ENCODE results near the gene SYDE1.
"Not testable (repeated sequence)": the region's sequence is repeated elsewhere in the genome, so short reads cannot be mapped to it uniquely, and the experiment has no call there.

SYDE1 gene, protein sequence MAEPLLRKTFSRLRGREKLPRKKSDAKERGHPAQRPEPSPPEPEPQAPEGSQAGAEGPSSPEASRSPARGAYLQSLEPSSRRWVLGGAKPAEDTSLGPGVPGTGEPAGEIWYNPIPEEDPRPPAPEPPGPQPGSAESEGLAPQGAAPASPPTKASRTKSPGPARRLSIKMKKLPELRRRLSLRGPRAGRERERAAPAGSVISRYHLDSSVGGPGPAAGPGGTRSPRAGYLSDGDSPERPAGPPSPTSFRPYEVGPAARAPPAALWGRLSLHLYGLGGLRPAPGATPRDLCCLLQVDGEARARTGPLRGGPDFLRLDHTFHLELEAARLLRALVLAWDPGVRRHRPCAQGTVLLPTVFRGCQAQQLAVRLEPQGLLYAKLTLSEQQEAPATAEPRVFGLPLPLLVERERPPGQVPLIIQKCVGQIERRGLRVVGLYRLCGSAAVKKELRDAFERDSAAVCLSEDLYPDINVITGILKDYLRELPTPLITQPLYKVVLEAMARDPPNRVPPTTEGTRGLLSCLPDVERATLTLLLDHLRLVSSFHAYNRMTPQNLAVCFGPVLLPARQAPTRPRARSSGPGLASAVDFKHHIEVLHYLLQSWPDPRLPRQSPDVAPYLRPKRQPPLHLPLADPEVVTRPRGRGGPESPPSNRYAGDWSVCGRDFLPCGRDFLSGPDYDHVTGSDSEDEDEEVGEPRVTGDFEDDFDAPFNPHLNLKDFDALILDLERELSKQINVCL

DNA sequence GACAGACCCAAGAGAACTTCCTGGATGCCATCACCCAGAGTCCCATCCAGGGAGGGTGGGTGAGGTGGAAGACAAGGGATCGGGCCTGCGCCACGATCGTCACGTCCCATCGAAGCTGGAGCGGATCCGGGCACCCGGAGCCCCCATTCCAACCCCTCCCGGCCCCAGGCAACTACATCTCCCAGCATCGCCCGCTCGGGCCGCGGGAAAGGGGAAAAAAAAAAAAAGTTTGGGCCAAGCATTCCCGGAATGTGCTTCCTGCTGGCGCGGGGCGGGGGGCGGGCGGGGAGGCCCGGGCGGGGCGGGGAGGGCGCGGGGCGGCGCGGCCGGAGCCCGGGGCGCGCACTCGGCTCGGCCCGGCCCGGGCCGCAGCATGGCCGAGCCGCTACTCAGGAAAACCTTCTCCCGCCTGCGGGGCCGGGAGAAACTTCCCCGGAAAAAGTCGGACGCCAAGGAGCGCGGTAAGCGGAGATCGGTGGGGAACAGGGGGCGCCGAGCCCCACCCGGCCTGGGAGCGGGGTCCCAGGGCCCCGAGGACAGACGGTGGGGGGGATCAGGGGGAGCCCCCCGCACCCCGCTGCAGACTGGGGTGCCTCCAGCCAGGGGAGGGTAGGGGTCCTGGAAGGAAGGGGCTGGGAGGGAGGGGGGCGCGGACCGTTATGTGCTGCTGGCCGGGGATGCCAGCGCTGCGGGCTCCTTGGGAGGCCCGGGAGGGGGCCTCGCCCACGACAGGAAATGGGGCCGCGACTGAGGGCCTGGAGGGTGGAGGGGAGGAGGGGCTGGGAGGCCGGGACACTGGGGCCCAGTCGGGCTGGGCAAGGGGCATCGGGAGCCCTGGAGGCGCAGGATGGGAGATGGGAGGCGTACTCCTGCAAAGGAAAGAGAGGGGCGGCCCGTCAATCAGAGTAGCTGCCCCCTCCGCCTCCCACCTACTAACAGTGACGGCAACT lies at the start of gene SYDE1:
Gene SYDE1, plus strand, starts transcription at position 341 of the 950 bp plus-strand sequence. Its CDS starts 33 bp downstream, at position 374.
- DNase-seq, result no peak

DNA sequence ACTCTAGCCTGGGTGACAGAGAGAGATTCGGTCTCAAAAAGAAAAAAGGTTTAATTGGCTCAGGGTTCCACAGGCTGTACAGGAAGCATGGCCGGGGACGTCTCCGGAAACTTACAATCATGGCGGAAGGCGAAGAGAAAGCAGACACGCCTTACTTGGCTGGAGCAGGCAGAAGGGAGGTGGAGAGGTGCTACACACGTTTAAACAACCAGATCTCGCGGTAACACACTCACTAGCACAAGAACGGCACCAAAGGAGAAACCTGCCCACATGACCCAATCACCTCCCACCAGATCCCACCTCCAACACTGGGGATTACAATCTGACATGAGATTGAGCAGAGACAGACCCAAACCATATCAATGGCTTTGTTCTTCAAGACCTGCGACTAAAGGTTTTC lies 45.2 kb upstream of the SYDE1 start:
- DNase-seq, result no peak

DNA sequence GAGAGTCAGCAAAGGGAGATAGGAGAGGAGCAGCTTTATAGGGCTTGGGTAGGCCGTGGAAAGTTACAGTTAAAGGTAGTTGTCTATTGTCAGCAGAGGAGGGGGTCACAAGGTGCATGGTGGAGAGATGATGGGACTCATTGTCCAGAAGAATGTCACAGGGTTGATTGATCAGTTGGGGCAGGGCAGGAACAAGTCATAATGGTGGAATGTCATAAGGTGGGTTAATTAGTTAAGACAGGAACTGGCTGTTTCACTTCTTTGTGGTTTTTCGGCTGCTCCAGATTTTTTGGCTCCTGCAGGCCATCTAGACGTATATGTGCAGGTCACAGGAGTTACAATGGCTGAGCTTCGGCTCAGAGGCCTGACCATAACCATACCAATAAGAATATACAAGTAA lies 36.8 kb upstream of the SYDE1 start:
- DNase-seq, result not testable (repeated sequence)

DNA sequence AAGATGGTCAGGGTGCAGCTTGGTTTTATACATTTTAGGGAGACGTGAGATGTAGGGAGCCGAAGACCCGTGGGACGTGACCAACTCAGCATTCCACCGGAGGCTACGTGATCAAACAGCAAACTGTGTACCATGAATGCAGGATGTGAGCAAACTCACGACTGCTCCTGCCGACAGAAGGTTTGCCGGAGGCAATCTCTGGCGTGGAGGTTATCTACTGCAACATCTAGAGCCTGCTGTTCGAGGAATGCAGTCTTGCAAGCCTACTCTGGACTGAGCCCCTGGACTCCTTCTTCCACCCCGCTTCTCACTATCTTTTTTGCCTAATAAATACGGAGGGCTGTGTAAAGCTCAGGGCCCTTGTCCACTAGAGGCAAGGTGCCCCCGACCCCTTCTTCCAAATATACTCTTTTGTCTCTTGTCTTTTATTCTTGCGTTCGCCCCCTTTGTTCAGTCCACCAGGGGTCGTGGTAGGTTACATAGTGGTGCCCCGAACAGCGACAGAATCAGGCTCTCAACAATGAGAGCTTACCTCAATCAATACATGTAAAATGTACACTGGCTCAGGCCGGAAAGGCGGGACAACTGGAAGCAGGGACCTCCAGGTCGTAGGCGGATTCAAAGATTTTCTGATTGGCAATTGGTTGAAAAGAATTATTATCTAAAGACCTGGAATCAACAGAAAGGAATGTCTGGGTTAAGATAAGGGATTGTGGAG lies 34.1 kb upstream of the SYDE1 start:
- DNase-seq, result no peak

DNA sequence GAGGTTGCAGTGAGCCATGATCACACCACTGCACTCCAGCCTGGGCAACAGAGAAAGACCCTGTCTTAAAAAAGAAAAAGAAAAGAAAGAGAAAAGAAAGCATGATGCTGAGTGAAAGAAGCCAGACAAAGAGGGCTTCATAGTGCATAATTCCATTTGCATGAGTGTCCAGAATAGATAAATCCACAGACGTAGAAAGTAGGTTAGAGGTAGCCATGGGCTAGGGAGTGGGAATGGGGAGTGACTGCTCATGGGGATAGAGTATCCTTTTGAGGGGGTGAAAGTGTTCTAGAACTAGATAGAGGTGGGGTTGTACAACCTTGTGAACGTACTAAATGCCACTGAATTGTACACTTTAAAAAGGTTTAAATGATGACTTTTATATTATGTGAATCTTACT lies 32.8 kb upstream of the SYDE1 start:
- DNase-seq, result no peak

DNA sequence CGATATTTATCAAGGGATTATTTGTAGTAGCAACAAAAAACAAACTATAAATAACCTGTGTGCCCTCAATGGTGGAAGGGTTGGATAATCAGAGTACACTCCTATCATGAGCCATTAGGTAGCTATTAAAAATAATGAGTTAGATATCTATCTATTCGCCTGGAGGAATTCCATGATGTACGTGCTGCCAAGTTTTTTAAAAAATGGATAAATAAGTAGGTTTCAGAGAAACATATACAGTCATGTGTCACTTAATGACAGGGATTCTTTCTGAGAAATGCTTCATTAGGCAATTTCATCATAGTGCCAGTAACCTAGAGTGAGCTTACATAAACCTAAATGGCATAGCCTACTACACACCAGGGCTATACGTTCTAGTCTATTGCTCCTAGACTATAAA lies 31.4 kb upstream of the SYDE1 start:
- no peak for DNase-seq

DNA sequence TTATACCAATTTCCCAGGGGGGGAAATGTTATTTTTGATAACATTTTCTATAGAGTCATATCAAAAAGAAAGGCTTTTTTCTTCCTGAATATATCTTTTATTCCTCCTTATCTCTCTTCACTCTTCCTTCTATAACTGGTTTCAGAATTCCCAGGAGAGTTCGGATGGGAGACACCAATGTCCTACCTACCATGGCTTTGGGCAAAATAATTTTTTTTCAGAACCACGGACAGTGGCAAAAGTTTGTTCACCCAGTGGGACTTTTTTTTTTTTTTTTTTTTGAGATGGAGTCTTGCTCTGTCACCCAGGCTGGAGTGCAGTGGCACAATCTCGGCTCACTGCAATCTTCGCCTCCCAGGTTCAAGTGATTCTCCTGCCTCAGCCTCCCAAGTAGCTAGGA lies 27.2 kb upstream of the SYDE1 start:
- DNase-seq, result not testable (repeated sequence)

DNA sequence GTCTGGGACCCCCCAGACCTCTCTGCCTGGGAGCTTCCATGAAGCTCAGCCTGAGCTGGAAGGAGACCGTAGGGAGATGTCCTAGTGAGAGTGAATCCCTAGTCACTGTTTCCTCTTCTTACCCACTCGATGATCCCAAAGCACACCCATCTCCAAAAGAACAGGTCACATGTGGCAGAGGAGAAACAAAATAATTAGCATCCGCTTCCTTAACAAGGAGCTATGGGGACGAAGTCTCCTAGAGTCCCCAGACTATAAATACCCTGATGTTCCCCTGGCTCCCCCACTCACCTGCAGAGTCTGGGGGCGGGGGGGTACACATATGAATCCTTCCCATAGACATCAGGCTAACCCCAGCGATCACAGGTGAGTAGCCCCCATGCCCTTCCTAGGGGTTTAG lies 25.3 kb upstream of the SYDE1 start, which contains the start of gene OR1I1:
Gene OR1I1, plus strand, starts transcription at position 301 of the 400 bp plus-strand sequence. CDS start 4,855 bp downstream, outside the sequence.
- no peak for DNase-seq

DNA sequence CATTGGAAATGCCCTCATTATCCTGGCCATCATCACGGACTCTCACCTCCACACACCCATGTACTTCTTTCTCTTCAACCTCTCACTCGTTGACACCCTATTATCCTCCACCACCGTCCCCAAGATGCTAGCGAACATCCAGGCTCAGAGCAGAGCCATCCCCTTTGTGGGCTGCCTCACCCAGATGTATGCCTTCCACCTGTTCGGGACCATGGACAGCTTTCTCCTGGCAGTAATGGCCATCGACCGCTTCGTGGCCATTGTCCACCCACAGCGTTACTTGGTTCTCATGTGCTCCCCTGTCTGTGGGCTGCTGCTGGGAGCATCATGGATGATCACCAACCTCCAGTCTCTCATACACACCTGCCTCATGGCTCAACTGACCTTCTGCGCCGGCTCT lies 20.0 kb upstream of the SYDE1 start:
- DNase-seq, result no peak

DNA sequence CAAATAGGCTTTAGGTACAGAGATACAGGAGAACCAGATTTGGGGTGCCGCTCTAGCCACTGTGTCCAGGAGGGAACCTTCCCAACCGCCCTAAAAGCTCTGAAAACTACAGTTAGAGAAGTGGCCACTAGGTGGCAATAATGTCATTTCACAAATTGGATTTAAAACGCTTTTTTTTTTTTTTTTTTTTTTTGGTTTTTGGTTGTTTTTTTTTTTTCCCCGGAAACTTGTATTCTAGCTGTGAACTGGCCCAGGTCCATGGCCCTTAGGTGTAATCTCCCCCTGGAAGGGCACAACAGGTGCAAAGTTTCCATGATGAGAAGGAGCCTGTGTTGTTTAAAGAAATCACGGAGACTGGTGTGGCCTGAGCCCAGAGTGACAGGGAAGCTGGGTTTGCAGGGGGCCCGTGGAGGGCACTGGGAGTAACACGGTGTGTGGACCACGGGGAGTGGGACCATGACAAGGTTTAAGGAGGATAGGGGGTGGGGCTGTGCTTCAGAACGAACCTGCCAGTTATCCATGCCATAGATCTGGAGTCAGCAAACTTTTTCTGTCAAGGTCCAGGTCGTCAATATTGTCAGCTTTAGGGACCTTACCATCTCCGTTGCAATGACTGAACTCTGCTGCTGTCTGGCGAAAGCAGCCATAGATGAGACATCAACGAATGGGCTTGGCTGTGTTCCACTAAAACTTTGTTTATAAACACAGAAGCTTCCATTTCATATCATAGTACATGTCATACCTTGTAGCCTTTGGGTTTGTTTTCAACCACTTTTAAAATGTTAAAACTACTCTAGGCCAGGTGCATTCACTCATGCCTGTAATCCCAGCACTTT lies 15.1 kb upstream of the SYDE1 start:
- peak in 1 of 2 experiments; percentile 19 for DNase-seq

DNA sequence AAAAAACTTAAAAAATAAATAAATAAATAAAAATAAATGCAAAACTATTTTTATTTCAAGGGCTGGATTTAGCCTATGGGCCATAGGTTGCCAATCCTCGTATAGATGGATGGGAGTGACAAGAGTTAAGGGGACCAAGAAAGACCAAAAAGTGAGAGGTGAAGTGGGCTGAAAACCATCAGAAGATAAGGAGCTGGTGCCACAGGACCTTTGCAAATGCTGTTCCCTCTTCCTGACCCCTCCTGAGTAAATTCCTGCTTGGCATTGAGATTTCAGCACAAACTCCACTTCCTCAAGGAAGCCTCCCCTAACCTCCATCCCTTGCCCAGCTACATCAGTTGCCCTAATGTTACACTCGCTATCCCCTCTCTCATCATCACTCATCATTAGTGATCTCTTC lies 14.2 kb upstream of the SYDE1 start:
- DNase-seq, result no peak

DNA sequence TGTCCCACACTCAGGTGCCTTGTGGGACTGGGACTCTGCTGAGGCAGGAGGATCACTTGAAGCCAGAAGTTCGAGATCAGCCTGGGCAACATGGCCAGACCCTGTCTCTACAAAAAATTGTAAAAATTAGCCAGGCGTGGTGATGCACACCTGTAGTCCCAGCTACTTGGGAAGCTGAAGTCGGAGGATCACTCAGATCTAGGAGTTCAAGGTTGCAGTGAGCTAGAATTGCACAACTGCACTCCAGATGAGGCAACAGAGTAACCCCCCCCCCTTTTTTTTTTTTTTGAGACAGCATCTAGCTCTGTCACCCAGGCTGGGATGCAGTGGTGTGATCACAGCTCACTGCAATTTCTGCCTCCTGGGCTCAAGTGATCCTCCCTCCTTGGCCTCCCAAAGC lies 11.0 kb upstream of the SYDE1 start:
- DNase-seq, result no peak

DNA sequence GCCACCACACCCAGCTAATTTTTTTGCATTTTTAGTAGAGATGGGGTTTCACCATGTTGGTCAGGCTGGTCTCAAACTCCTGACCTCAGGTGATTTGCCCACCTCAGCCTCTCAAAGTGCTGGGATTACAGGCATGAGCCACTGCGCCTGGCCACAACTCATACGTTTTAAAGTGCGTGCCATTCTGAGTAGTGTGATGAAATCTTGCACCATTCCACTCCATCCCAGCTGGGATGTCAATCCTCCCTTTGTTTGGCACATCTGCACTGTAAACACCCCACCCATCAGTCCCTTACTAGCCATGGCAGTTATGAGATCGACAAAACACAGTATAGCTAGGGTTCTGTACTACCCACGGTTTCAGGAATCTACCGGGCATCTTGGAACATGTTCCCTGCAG lies 9.2 kb upstream of the SYDE1 start:
- DNase-seq, result not testable (repeated sequence)

DNA sequence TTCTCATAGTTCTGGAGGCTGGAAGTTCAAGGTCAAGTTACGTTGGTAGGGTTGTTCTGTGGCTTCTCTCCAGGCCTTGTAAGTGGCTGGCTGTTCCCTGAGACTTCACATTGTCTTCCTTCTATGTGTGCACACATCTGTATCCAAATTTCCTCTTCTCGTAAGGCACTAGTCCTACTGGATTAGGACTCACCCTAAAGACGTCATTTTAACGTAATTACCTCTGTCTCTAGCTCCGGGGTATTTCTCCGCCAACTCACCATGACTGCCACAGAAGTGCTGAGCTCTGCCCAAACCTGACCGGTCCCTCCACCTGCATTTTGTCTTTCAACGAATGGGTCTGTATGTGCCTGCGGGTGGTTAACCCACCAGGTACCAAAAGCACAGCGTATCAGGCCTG lies 8.7 kb upstream of the SYDE1 start:
- DNase-seq, result no peak

DNA sequence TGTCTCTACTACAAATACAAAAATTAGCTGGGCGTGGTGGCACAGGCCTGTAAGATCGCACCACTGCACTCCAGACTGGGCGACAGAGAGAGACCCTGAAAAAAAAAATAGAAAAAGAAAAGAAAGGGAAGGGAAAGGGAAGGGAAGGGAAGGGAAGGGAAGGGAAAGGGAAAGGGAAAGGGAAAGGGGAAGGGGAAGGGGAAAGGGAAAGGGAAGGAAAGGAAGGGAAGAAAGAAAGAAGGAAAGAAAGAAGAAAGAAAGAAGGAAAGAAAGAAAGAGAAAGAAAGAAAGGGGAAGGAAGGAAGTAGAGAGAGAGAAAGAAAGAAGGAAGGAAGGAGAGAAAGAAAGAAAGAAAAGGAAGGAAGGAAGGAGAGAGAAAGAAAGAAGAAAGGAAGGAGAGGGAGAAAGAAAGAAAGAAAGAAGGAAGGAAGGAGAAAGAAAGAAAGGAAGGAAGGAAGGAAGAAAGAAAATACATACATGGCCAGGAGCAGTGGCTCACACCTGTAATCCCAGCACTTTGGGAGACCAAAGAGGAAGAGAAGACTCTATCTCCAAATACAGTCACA lies 8.1 kb upstream of the SYDE1 start:
- DNase-seq, result no peak

DNA sequence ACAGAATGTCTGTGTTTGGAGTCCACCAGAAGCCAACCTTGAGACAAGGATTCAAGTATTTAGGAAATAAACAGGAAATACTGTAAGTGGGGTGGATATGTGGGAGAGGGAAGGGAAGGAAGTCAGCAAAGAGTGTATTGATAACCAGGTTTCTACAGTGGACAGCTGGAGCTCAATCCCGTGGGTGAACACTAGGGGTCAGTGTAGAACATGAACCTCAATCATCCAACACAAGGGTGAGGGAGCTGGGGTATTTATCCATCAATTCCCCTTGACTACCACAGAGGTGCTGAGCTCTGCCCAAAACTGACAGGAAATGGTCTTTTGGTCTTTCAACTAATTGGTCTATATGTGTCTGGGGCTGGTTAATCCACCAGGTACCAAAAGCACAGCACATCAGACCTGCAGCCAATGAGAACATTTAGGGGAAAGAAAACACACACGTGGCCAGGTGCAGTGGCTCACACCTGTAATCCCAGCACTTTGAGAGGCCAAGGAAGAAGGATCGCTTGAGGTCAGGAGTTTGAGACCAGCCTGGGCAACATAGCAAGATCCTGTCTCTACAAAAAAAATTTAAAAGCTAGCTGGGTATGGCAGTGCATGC lies 5.6 kb upstream of the SYDE1 start:
- DNase-seq, result peak; percentile 48 to 60

DNA sequence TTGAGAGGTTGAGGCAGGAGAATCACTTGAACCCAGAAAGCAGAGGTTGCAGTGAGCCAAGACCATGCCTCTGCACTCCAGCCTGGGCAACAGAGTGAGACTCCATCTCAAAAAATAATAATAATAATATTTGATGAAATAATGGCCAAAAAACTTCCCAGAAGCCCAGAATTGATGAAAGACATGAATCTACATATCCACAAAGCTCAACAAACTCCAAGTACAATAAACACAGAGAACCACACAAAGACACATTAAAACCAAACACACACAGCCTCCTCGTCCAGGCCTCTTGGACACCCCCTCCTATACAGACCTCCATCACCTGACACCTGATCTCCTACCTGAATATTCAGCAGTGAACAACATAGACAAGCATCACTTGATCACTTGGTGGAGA lies 3.2 kb upstream of the SYDE1 start:
- no peak for DNase-seq

DNA sequence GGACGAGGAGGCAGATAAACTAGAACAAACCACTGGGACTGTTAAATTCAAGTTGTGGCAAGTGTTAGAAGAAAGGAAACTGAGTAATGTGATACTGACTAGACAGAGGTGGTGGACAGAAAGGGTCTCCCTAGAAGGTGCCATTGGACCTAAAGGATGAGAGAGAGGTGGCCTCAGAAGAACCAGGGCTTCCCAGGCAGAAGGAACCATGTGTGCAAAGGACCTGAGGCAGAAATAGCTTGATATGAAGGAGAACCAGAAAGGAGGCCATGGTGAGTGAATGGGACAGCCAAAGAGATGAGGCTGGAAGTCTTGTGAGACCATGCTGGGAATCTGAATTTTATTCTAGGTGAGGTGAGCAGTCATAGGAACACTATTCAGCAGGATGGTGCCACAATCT lies 2.8 kb upstream of the SYDE1 start:
- DNase-seq, result no peak

DNA sequence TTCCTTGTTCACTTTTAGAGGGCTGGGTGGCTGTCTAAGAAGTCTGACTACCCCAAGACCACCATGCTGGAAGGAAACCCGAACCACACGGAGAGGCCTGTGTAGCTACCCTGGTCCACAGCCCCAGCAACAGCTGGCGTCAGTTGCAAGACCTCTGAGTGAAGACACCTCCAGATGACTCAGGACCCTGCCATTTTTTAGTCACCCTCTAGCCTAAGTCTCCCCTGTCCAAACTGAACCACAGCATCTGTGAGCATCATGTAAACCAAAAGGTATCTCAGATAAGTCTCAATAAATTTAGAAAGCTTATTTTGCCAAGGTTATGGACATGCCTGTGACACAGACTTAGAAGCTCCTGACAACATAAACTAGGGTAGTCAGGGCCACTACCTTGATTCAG lies 2.2 kb upstream of the SYDE1 start:
- no peak for DNase-seq

DNA sequence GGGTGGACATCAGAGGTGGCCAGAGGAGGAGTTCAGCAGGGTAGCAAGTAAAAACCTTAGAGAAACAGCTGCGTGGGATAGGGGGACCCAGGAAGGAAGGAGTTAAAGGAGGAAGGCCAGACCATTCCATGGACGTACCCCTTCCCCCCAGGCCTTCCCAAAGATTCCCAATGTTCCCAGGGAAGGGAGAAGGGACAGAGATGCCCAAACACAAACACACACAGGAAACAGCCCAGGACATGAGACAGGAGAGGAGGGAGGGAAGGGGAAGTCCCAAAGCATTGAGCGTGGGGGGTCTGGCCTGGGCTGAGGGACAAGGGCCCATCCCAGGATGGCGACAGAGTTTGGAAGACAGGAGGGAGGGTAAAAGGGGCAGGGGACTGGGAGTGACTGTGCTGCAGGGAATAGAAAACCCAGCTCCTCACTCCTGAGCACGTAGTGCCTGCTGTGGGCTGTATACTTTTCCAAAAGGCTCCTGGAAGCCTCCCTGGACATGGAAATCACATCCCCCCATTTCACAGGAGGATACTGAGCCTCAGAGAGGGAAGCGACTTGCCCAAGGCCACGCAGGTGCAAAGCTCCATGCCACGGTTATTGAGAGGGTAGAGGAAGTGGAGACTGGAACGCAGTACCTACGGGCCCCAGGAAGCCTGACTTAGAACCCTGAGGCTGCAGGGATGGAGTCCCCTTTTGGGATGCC lies 1.1 kb downstream of the SYDE1 start:
- no peak for DNase-seq

Data from activated CD4-positive, alpha-beta T cell treated with anti-CD3 and anti-CD28 coated beads, Interleukin-2, amount 50 U/mL, for 4 hours (primary cell).